PFSK-1 (cell line): ENCODE results near the gene SH3D21.

Source experiments
- FOXP2 ChIP-seq: optimal IDR thresholded peaks from 2 replicates; pipeline ENCODE3; 2011; ENCODE audit warnings: borderline replicate concordance, control low read depth, inconsistent platforms; ENCODE audit not compliant: insufficient read depth; ENCODE audit errors: extremely low read length, extremely low read depth
- POLR2AphosphoS5 ChIP-seq: IDR thresholded peaks from 2 replicates; pipeline ENCODE4 v1.6.1; 2012; ENCODE audit warnings: low read depth, mild to moderate bottlenecking, control low read depth, low read length, moderate library complexity
- SIN3A ChIP-seq: IDR thresholded peaks from 2 replicates; pipeline ENCODE4 v1.6.1; 2012; ENCODE audit warnings: mild to moderate bottlenecking, low read length, moderate library complexity, borderline replicate concordance; ENCODE audit not compliant: insufficient read depth
- TAF1 ChIP-seq: IDR thresholded peaks from 2 replicates; pipeline ENCODE4 v1.6.1; 2012; ENCODE audit warnings: low read length, control low read depth, borderline replicate concordance; ENCODE audit not compliant: insufficient read depth
- TF ChIP-seq, protein P1 (sequence below), 2 experiments: IDR thresholded peaks; 2 replicates each; pipeline versions ENCODE4 v1.6.1 to v1.8.0; 2011 to 2012; ENCODE audit warnings: low read depth in 2 of 2, low read length in 2 of 2, control low read depth in 1 of 2, inconsistent platforms in 1 of 2, mild to moderate bottlenecking in 1 of 2, moderate library complexity in 1 of 2; ENCODE audit not compliant: insufficient read depth in 1 of 2

DNA sequence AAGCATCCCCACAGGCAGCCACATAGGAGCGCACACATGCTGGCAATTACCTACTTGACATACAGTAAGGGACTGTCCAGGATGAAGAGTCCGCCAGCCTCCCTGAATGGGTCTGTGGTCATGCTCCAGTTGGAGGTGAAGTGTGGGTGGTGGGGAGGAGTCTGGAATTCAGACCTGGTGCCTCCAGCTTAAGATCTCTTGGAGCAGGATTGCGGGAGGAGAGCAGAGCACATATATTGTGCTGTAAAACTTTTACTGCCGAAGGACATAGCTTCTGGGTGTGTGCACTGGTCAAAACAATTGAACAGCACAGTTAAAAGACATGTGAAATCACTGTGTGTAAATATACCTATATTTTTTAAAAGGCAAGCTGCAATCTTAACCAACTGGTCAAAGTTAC lies 61.6 kb downstream of the SH3D21 start:
- no peak for TF ChIP-seq TAF1
- TF ChIP-seq, protein P1, sequence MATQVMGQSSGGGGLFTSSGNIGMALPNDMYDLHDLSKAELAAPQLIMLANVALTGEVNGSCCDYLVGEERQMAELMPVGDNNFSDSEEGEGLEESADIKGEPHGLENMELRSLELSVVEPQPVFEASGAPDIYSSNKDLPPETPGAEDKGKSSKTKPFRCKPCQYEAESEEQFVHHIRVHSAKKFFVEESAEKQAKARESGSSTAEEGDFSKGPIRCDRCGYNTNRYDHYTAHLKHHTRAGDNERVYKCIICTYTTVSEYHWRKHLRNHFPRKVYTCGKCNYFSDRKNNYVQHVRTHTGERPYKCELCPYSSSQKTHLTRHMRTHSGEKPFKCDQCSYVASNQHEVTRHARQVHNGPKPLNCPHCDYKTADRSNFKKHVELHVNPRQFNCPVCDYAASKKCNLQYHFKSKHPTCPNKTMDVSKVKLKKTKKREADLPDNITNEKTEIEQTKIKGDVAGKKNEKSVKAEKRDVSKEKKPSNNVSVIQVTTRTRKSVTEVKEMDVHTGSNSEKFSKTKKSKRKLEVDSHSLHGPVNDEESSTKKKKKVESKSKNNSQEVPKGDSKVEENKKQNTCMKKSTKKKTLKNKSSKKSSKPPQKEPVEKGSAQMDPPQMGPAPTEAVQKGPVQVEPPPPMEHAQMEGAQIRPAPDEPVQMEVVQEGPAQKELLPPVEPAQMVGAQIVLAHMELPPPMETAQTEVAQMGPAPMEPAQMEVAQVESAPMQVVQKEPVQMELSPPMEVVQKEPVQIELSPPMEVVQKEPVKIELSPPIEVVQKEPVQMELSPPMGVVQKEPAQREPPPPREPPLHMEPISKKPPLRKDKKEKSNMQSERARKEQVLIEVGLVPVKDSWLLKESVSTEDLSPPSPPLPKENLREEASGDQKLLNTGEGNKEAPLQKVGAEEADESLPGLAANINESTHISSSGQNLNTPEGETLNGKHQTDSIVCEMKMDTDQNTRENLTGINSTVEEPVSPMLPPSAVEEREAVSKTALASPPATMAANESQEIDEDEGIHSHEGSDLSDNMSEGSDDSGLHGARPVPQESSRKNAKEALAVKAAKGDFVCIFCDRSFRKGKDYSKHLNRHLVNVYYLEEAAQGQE (IDR thresholded peaks at IDR 0.05; ENCODE audit: insufficient read depth in 1 of 2, low read depth in 2 of 2, low read length in 2 of 2): no peak
- TF ChIP-seq POLR2AphosphoS5: no peak
- TF ChIP-seq SIN3A: no peak
- TF ChIP-seq FOXP2: no peak
